Measurements from ENCODE around the gene TPH2. TPM values are rescaled to one million over a fixed set of nuclear protein-coding genes. Genes with fewer than 3 reads are reported as not detected.

Gene TPH2
- total RNA-seq = not detected

- H3K27me3 ChIP-seq = no peaks in the 10 kb centered on the region
These were observed at the start of gene TPH2 for GRCh38 chr12:71938728-71939385. TPH2 (plus strand) TSS chr12:71938845; CDS start chr12:71938987, 142 bp downstream.

GRCh38 chr12:71890475-71890874 is 48.2 kb upstream of the TPH2 start:
- Histone ChIP-seq H3K4me3 (no peak overlapping the region), H3K9ac (ENCODE audit: low read depth in 2 of 2, low read length in 2 of 2) (no peak overlapping the region), H3K27me3 (no peaks in the 10 kb centered on the region), H3K27ac (no peak overlapping the region), H3K36me3 (no peaks in the 10 kb centered on the region), H3K9me3 (no peaks in the 10 kb centered on the region), H3K4me1 (no peaks in the 10 kb centered on the region)
- no peak for TF ChIP-seq CTCF (IDR thresholded peaks at IDR 0.05)
- intact Hi-C loops (cut with DNase I) = no loop called here
- no peak for DNase-seq

More at GRCh38 chr12:71938728-71939385, at the start of gene TPH2:
- intact Hi-C loops (cut with DNase I) = no loop called here
- H3K36me3 ChIP-seq = no peaks in the 10 kb centered on the region
- H3K4me3 ChIP-seq = no peak within 1 kb of the TSS
- peak; percentile 13 for TF ChIP-seq CTCF (IDR thresholded peaks at IDR 0.05)
- H3K9ac ChIP-seq (ENCODE audit: low read depth in 2 of 2, low read length in 2 of 2) = no peak within 1 kb of the TSS
- no peaks in the 10 kb centered on the region for H3K4me1 ChIP-seq
- H3K9me3 ChIP-seq = no peaks in the 10 kb centered on the region
- peak; percentile 18 for DNase-seq
- no peak within 1 kb of the TSS for H3K27ac ChIP-seq

- no peak for DNase-seq
- no peaks in the 10 kb centered on the region for H3K36me3 ChIP-seq
- no peaks in the 10 kb centered on the region for H3K9me3 ChIP-seq
- intact Hi-C loops (cut with DNase I) = no loop called here
- H3K27me3 ChIP-seq = no peaks in the 10 kb centered on the region
- H3K9ac ChIP-seq (ENCODE audit: low read depth in 2 of 2, low read length in 2 of 2) = no peak overlapping the region
- no peak for TF ChIP-seq CTCF (IDR thresholded peaks at IDR 0.05)
- no peak overlapping the region for H3K27ac ChIP-seq
- no peaks in the 10 kb centered on the region for H3K4me1 ChIP-seq
- no peak overlapping the region for H3K4me3 ChIP-seq
These were observed 46.6 kb upstream of the TPH2 start for GRCh38 chr12:71892059-71892458.

GRCh38 chr12:71896205-71896882 is 42.3 kb upstream of the TPH2 start:
- H3K4me1 ChIP-seq = no peaks in the 10 kb centered on the region
- H3K9ac ChIP-seq (ENCODE audit: low read depth in 2 of 2, low read length in 2 of 2) = no peak overlapping the region
- H3K27ac ChIP-seq = no peak overlapping the region
- no peaks in the 10 kb centered on the region for H3K27me3 ChIP-seq
- intact Hi-C loops (cut with DNase I) = no loop called here
- no peak for TF ChIP-seq CTCF (IDR thresholded peaks at IDR 0.05)
- H3K4me3 ChIP-seq = no peak overlapping the region
- H3K36me3 ChIP-seq = no peaks in the 10 kb centered on the region
- H3K9me3 ChIP-seq = no peaks in the 10 kb centered on the region
- no peak for DNase-seq

GRCh38 chr12:71900091-71900490 is 38.6 kb upstream of the TPH2 start:
- H3K27ac ChIP-seq = no peak overlapping the region
- no peaks in the 10 kb centered on the region for H3K27me3 ChIP-seq
- no peak for DNase-seq
- H3K36me3 ChIP-seq = no peaks in the 10 kb centered on the region
- H3K4me3 ChIP-seq = no peak overlapping the region
- intact Hi-C loops (cut with DNase I) = no loop called here
- no peaks in the 10 kb centered on the region for H3K9me3 ChIP-seq
- no peak overlapping the region for H3K9ac ChIP-seq (ENCODE audit: low read depth in 2 of 2, low read length in 2 of 2)
- H3K4me1 ChIP-seq = no peaks in the 10 kb centered on the region
- no peak for TF ChIP-seq CTCF (IDR thresholded peaks at IDR 0.05)
